Measurements from ENCODE around the gene MACF1.

- TF ChIP-seq CTCF (IDR thresholded peaks at IDR 0.05) (no peak), POLR2A (IDR thresholded peaks at IDR 0.05) (no peak)
These were observed 45.1 kb upstream of the MACF1 start for GRCh38 chr1:39159224-39160036.

Data from uterus (tissue), 2 donors.